GM12872 (cell line): Measurements from ENCODE around the gene GRIP2.

Experiments
- CTCF ChIP-seq: IDR thresholded peaks from 3 replicates; pipeline ENCODE4 v1.5.1; 2011; ENCODE audit warnings: low read depth, mild to moderate bottlenecking, low read length, moderate library complexity; ENCODE audit not compliant: insufficient read depth

GRIP2 gene

GRCh38 chr3:14507757-14508504, 32.2 kb downstream of the GRIP2 start:
- TF ChIP-seq CTCF: no peak

GRCh38 chr3:14507305-14507741, 32.8 kb downstream of the GRIP2 start:
- TF ChIP-seq CTCF: no peak

DNA sequence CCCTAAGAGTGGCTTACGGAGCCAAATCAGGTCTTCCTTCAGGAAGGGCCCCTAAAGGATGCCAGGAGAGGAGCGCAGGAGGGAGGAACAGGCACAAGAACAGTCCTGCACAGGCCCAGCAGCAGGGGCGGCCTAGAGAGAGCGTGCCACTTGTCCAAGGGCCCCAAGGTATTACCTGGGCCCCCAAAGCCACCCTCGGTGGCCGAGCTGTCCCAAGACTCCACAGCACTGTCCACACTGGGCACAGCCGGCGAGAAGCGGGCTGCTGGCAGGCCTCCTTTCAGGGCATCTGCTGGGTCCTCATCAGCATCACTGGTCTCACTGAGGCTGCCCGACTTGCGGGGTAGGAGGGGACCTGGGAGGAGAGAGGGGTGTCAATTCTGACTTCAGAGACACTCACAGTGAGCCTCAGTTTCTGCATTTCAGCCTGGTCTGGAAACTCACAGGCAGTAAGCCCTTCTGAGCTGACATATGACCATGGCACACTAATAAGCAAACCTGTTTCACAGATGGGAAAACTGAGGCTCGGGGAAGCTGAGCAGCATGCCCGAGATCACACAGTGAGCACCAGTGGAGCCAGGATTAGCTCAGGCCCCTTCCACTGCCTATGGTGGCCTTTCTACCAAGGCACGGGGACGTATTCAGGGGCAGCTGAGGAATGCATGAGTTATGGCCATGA, 33.4 kb downstream of the GRIP2 start:
- no peak for TF ChIP-seq CTCF

DNA sequence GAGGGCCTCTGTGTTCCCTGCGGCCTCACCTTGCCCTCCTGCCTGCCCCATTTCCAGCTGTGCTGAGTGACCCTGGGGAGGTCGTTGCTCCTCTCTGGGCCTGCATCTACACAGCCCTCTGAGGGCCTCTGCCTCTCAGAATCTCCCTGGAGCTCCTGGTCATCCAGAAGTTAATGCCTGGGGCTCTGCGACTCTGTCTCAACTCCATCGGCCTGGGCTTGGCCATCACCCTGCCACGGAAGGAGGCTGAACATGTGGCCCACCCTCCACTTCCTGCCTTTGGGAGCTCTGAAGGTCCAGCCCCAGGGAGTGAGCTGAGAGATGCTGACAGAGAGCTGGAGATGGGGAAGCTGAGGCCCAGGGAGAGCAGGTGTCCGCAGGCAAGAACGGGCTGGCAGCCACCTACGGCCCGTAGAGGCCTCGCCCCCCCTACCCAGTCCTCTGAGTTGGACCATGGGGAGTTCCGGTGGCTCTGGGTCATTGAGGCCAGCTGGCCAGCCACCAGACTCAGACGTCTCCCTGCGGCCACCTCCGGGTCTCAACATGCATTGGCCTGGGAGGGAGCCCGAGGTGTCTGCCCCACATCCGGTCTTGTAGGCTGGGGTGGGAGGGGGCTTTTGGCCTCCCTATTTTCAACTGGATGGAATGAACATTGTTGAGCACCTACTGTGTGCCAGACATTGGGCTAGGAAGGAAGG, 34.2 kb downstream of the GRIP2 start:
- TF ChIP-seq CTCF: no peak

DNA sequence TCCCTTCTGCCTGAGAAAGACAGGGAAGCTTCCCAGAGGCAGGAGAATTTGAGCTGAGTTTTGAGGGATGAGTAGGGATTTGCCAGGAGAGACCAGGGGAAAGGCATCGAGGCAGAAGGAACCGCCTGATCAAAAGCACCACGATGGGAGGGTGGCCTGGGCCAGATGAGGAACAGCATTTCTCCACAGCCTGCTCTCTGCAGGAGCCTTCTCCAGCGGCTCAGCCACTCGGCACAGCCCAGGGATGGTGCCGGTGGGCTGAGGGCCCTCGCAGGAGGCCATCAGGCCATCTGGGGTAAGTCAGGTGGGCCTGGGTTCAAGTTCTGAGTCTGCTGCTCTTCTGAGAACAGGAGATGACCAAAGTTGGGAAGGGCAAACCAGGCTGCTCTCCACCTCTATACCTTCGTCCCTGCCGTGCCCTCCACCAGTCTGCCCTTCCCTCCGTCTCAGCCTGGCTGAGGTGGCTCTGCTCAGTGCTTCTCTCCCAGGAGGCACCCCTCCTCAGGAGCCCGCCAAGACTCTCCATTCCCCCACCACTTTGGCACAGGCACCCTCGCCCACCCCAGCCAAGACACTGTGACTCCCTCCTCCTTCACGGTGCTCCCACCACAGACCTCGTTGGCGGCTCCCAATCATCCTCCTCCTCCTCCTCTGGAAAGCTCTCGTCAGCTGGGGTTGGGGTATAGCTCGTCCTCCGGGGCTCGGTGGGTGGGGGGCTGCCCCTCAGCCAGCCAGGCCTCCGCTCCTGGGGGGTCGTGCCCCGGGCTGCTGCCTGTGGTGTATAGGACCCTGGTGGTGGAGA, 34.9 kb downstream of the GRIP2 start:
- no peak for TF ChIP-seq CTCF

DNA sequence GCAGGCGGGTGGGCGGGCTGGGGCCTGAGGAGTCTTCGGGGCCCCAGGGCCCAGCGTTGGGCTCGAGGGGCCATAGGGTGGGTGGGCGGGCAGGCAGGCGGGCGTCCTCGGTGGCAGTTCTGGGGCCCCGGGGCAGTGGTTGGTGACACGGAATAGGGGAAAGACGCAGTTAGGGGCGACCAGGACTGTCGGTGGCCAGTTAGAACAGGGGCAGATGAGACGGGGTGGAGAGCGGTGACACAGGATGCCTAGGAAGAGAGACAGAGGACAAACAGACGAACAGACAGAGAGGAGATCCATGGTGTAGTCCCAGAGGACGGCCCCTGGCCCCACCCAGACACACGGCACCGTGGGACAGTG, 36.5 kb downstream of the GRIP2 start:
- no peak for TF ChIP-seq CTCF

GRCh38 chr3:14503033-14503705, 37.0 kb downstream of the GRIP2 start:
- TF ChIP-seq CTCF: no peak
